HCT116 (cell line): ENCODE results near the gene CLDN5.

ENCODE experiments used
- CBX3 ChIP-seq: IDR thresholded peaks from 2 replicates; pipeline ENCODE4 v1.6.1; 2012; ENCODE audit warnings: low read depth
- CTCF ChIP-seq, 3 experiments: fragments of 200-600 bp in 1 of 3; sonication (generic) in 1 of 3; IDR thresholded peaks in 2 of 3; conservative IDR thresholded peaks in 1 of 3; 2 replicates each; pipeline ENCODE4 v1.5.1; 2012 to 2017; ENCODE audit warnings: low read depth in 2 of 3, low read length in 2 of 3, antibody characterized with exemption in 1 of 3, borderline replicate concordance in 1 of 3, control low read depth in 1 of 3, mild to moderate bottlenecking in 1 of 3, mixed read lengths in 1 of 3, mixed run types in 1 of 3, moderate library complexity in 1 of 3; ENCODE audit not compliant: insufficient read depth in 1 of 3
- EZH2 ChIP-seq: fragments of 200-600 bp; sonication (generic); IDR thresholded peaks from 2 replicates; pipeline ENCODE4 v1.6.1; 2017; ENCODE audit warnings: antibody characterized with exemption, mixed run types
- POLR2A ChIP-seq: IDR thresholded peaks from 2 replicates; pipeline ENCODE4 v1.7.0; 2011; ENCODE audit warnings: borderline replicate concordance; ENCODE audit not compliant: insufficient read depth, insufficient read length; ENCODE audit errors: extremely low read depth
- POLR2AphosphoS5 ChIP-seq: IDR thresholded peaks from 2 replicates; pipeline ENCODE4 v1.6.1; 2011; ENCODE audit warnings: mild to moderate bottlenecking, low read depth, low read length, moderate library complexity
- RAD21 ChIP-seq: IDR thresholded peaks from 2 replicates; pipeline ENCODE4 v1.6.1; 2012; ENCODE audit warnings: low read depth, mild to moderate bottlenecking
- REST ChIP-seq: IDR thresholded peaks from 2 replicates; pipeline ENCODE4 v1.6.1; 2012; ENCODE audit warnings: low read depth
- SP1 ChIP-seq: IDR thresholded peaks from 2 replicates; pipeline ENCODE4 v1.6.1; 2012; ENCODE audit warnings: low read depth
- ZBTB33 ChIP-seq: IDR thresholded peaks from 2 replicates; pipeline ENCODE4 v1.6.1; 2011; ENCODE audit warnings: mild to moderate bottlenecking, low read length, moderate library complexity; ENCODE audit not compliant: insufficient replicate concordance; ENCODE audit errors: extremely low read depth

- TF ChIP-seq CTCF (IDR thresholded peaks at IDR 0.05 in 2 of 3, conservative IDR thresholded peaks at IDR 0.05 in 1 of 3; ENCODE audit: borderline replicate concordance in 1 of 3, insufficient read depth in 1 of 3, low read depth in 2 of 3, low read length in 2 of 3) (no peak), POLR2AphosphoS5 (no peak), POLR2A (no peak), CBX3 (no peak), SP1 (no peak), REST (no peak), RAD21 (no peak), ZBTB33 (no peak), EZH2 (no peak)
These were observed 9.2 kb downstream of the CLDN5 start for GRCh38 chr22:19514831-19515565.
